T-cell (primary cell): ENCODE data around the gene C16orf89. TPM values are rescaled to one million over a fixed set of nuclear protein-coding genes. Genes with fewer than 3 reads are reported as not detected.
"Not testable (repeated sequence)": the region's sequence is repeated elsewhere in the genome, so short reads cannot be mapped to it uniquely, and the experiment has no call there.

Source experiments
- ATAC-seq, 4 experiments: fragments of 200-7000 bp in 3 of 4; fragments of 150-1000 bp in 1 of 4; cut with Tn5 transposase; replicated peaks in 1 of 4; 1 replicate in 3 of 4; 2 replicates in 1 of 4; pipeline ENCODE4 v1.10.0; 2021; ENCODE audit warnings: moderate library complexity in 3 of 4, mild to moderate bottlenecking in 2 of 4, moderate number of reproducible peaks in 1 of 4
- CTCF ChIA-PET, 2 donors: fragments of 300-600 bp; sonication (Branson Sonifier 250); formaldehyde crosslinking; loops; one replicate each; lab custom pipeline; 2022; ENCODE audit warnings: antibody characterized with exemption in 2 of 2; lab: Charles Lee
- POLR2A ChIA-PET, 2 donors: fragments of 300-600 bp; sonication (Branson Sonifier 250); formaldehyde crosslinking; loops; one replicate each; lab custom pipeline; 2022; ENCODE audit warnings: antibody characterized with exemption in 2 of 2; lab: Charles Lee
- DNase-seq, 35 experiments: peaks; one replicate each; pipeline versions ENCODE4 v3.0.0 to v3.0.0-alpha.2; 2013 to 2023
- H3K27ac ChIP-seq: one replicate; pipeline ENCODE4 v1.5.1; 2013; ENCODE audit warnings: low read length
- H3K27me3 ChIP-seq, 2 experiments: replicated peaks in 1 of 2; 1 replicate in 1 of 2; 2 replicates in 1 of 2; pipeline versions ENCODE4 v1.6.1 to v1.7.0; 2013; ENCODE audit warnings: low read length in 1 of 2, mixed read lengths in 1 of 2; ENCODE audit not compliant: control insufficient read depth in 2 of 2, insufficient read depth in 2 of 2; ENCODE audit errors: extremely low read depth in 1 of 2
- H3K36me3 ChIP-seq, 2 donors: 1 replicate in 1 of 2; 2 replicates in 1 of 2; pipeline versions ENCODE4 v1.6.1 to v1.7.0; 2013; ENCODE audit warnings: low read length in 1 of 2; ENCODE audit not compliant: control insufficient read depth in 2 of 2, insufficient read depth in 1 of 2; ENCODE audit errors: extremely low read depth in 1 of 2
- H3K4me1 ChIP-seq, 2 experiments: 1 replicate in 1 of 2; 2 replicates in 1 of 2; pipeline versions ENCODE4 v1.6.1 to v1.7.0; 2013; ENCODE audit warnings: low read length in 2 of 2, mixed read lengths in 1 of 2; ENCODE audit not compliant: insufficient read depth in 2 of 2, control insufficient read depth in 1 of 2; ENCODE audit errors: extremely low read depth in 1 of 2
- H3K4me3 ChIP-seq, 2 donors: 1 replicate in 1 of 2; 2 replicates in 1 of 2; pipeline versions ENCODE4 v1.5.1 to v1.7.0; 2013; ENCODE audit warnings: mild to moderate bottlenecking in 2 of 2, low read length in 1 of 2, moderate library complexity in 1 of 2; ENCODE audit not compliant: control insufficient read depth in 1 of 2; ENCODE audit errors: extremely low read depth in 1 of 2
- H3K9me3 ChIP-seq: 2 replicates; pipeline ENCODE4 v1.7.0; 2013
- H3K27ac Mint-ChIP-seq, 2 donors: one replicate each; pipeline ENCODE4 v1.8.0; 2020 to 2021; ENCODE audit warnings: mild to moderate bottlenecking in 2 of 2, mixed read lengths in 2 of 2
- H3K27me3 Mint-ChIP-seq, 2 donors: one replicate each; pipeline ENCODE4 v1.8.0; 2021 to 2022; ENCODE audit warnings: mixed read lengths in 2 of 2
- H3K36me3 Mint-ChIP-seq: one replicate; pipeline ENCODE4 v1.8.0; 2021; ENCODE audit warnings: mixed read lengths
- H3K4me1 Mint-ChIP-seq, 3 donors: one replicate each; pipeline ENCODE4 v1.8.0; 2020 to 2022; ENCODE audit warnings: mixed read lengths in 3 of 3, mild to moderate bottlenecking in 1 of 3
- H3K4me3 Mint-ChIP-seq, 3 donors: one replicate each; pipeline ENCODE4 v1.8.0; 2020 to 2022; ENCODE audit warnings: mild to moderate bottlenecking in 3 of 3, mixed read lengths in 3 of 3, moderate library complexity in 3 of 3
- H3K9me3 Mint-ChIP-seq, 3 donors: one replicate each; pipeline ENCODE4 v1.8.0; 2020 to 2022; ENCODE audit warnings: mixed read lengths in 3 of 3
- WGBS: methylation state at CpG from one replicate; pipeline ENCODE4 v1.1.5; 2013; ENCODE audit warnings: missing lambda C conversion rate; ENCODE audit not compliant: insufficient coverage; 5-methylcytosine and 5-hydroxymethylcytosine counted together
- total RNA-seq, 35 experiments: library from RNA in 6 of 35; stranded (reverse) in 6 of 35; fragments of 120-200 nt in 1 of 35; gene quantifications; one replicate each; pipeline versions ENCODE4 v1.2.1 to v1.2.4 and lab custom pipeline; 2013 to 2026

Gene C16orf89
- total RNA-seq, 5 donors from 2014 or later (not counting 1 experiment from before 2014, with no cell fraction given), result 0.62 to 0.79 TPM; not detected in 3

DNA sequence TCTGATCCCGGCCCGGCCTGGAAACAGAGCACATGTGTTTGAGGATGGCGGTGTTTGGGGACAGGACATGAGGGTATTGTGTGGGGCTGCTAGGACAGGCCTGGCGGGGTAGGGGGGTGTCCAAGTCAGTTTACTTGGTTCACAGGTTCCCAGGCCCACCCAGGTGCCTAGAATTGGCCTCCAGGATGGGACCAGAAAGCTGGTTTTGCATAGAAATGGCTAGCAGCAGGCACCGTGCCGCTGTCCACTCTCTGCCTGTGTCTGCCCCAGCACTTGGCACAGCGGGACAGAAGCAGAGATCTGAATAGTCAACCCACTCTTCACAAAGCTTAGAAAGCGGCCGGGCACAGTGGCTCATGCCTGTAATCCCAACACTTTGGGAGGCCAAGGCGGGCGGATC, 20.0 kb upstream of the C16orf89 start:
- peaks cover 18% of the 10 kb centered on the region for H3K36me3 Mint-ChIP-seq
- H3K36me3 ChIP-seq, result peaks cover 3 to 19% of the 10 kb centered on the region in 2 donors
- H3K9me3 ChIP-seq, H3K4me3 Mint-ChIP-seq, H3K4me1 ChIP-seq, H3K9me3 Mint-ChIP-seq, ATAC-seq, H3K27ac ChIP-seq, H3K27me3 ChIP-seq, H3K4me3 ChIP-seq, DNase-seq, H3K27me3 Mint-ChIP-seq, H3K27ac Mint-ChIP-seq, POLR2A ChIA-PET, H3K4me1 Mint-ChIP-seq: not testable (repeated sequence)
- CTCF ChIA-PET, result interaction anchor here in 1 of 2 donors (1.0 kb wide), 1 partner anchor 29 kb away, joined by 3 read pairs; no protein-coding TSS in a partner anchor
- 95% methylated on average over 7 of the region's 11 CpGs for WGBS

DNA sequence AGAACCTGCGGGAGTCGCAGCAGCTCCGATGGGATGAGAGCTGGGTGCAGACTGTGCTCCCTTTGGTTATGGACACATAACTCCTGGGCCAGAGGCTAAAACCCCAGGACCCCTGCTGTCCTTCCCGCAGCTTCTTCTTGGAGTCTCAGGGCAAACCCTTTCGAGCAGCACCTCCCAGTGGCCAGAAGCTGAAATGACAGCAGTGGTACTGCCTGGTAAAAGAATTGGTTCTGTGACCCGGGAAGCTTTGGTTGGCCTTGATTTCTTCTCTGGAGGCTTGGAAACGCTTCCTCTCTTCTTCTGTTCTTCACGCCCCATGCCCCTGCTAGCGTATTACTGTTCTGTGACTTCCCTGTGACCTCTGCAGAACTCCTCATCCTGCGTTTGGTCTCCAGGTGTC, 19.0 kb upstream of the C16orf89 start:
- DNase-seq, result peak in 30 of 35 experiments; percentile 7 to 69 (median 46)
- not testable (repeated sequence) for H3K4me1 ChIP-seq, H3K4me3 Mint-ChIP-seq, ATAC-seq, H3K4me3 ChIP-seq, H3K9me3 Mint-ChIP-seq, H3K27ac ChIP-seq, H3K9me3 ChIP-seq, H3K27me3 Mint-ChIP-seq, H3K27me3 ChIP-seq, H3K4me1 Mint-ChIP-seq, H3K27ac Mint-ChIP-seq
- peaks cover 18% of the 10 kb centered on the region for H3K36me3 Mint-ChIP-seq
- whole genome bisulfite sequencing, result 90% methylated on average over 4 of the region's 10 CpGs
- ChIA-PET CTCF (interaction anchor here (0.7 to 1.0 kb wide), 2 partner anchors 13 to 29 kb away, joined by 3 read pairs; no protein-coding TSS in a partner anchor), POLR2A (interaction anchor here in 1 of 2 donors (0.6 kb wide), 1 partner anchor 248 kb away, joined by 3 read pairs; no protein-coding TSS in a partner anchor)
- H3K36me3 ChIP-seq, result peaks cover 3 to 20% of the 10 kb centered on the region in 2 donors

DNA sequence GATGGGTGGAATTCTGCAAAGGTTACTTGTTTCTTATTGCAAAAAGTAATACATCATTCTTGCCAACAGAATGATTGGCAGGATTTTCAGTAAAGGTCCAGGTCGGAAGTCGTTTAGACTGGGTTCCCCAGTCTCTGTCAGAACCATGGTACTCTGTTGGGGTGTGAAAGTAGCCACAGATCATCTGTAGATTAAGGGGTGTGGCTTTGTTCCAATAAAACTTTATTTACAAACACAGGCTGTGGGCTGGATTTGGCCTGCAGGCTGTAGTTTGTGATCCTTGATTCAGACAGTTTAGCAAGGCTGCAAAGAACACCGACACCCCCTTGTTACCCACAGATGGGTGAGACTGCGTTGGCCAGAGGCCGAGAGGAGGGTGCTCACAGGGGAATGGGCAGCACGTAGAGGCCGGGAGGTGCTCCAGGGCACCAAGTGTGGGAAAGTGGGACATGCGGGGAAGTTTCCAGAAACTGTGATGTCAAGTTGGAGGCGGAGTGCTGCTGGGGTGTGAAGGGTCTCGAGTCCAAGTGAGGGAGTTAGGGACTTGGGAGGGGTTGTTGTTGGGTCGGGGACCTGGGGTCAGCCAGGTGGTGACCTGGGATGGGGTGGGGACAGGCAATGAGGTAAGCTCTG, 18.5 kb upstream of the C16orf89 start:
- ChIA-PET POLR2A (interaction anchor here in 1 of 2 donors (0.6 kb wide), 1 partner anchor 248 kb away, joined by 3 read pairs; no protein-coding TSS in a partner anchor), CTCF (interaction anchor here (0.6 to 0.7 kb wide), 2 partner anchors 12 to 14 kb away, joined by 3 read pairs; no protein-coding TSS in a partner anchor)
- not testable (repeated sequence) for H3K27me3 Mint-ChIP-seq, DNase-seq, H3K4me3 ChIP-seq, H3K9me3 Mint-ChIP-seq, H3K27ac ChIP-seq, H3K4me1 Mint-ChIP-seq, H3K9me3 ChIP-seq, H3K27ac Mint-ChIP-seq, ATAC-seq, H3K4me1 ChIP-seq, H3K27me3 ChIP-seq, H3K4me3 Mint-ChIP-seq
- 94% methylated on average over 7 of the region's 11 CpGs for WGBS
- peaks cover 21% of the 10 kb centered on the region for H3K36me3 Mint-ChIP-seq
- H3K36me3 ChIP-seq, result peaks cover 3 to 22% of the 10 kb centered on the region in 2 donors

DNA sequence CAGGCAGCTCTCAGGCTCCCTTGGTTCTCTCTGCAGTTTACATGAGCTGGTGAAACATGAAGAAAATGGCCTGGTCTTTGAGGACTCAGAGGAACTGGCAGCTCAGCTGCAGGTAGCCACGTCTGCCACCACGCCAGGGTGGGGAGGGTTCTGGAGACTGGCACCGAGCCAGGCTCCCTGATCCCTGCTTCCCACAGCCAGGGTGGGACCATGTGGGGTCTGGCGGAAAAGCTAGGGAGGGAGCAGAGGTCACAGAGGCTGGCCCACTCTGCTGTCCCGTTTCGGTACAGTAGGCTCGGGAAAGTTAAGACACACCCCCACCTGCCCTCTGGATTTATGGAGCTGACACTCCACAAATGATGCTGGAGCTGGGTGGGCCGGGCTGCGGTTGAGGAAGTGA, 17.9 kb upstream of the C16orf89 start:
- CTCF ChIA-PET, result interaction anchor here in 1 of 2 donors (0.6 kb wide), 1 partner anchor 14 kb away, joined by 3 read pairs; no protein-coding TSS in a partner anchor
- peaks cover 21% of the 10 kb centered on the region for H3K36me3 Mint-ChIP-seq
- H3K4me3 Mint-ChIP-seq, DNase-seq, H3K9me3 ChIP-seq, H3K27ac ChIP-seq, H3K27me3 Mint-ChIP-seq, H3K9me3 Mint-ChIP-seq, ATAC-seq, POLR2A ChIA-PET, H3K4me1 Mint-ChIP-seq, H3K27ac Mint-ChIP-seq, H3K4me1 ChIP-seq, H3K27me3 ChIP-seq, H3K4me3 ChIP-seq: not testable (repeated sequence)
- WGBS, result 86% methylated on average over 4 of the region's 9 CpGs
- H3K36me3 ChIP-seq, result peaks cover 3 to 24% of the 10 kb centered on the region in 2 donors

DNA sequence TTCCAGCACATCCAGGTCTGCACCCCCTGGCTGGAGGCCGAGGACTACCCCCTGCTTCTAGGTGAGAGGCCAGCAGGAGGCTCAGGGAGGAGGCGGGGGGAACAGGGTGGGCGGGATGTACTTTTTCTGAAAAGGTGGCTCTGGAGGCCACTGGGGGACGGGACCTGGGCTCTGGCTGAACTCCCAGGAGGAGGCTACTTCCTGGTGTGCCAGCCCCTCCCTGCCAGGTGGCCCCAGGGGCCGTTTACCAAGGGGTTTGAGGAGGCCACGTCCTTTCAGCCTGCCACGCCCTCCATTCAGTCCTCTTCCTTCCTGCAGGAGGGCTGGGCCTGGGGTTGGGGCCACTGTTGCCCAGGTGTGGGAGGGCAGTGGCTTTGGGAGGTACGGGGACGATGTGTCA, 15.2 kb upstream of the C16orf89 start:
- 90% methylated on average over 3 of the region's 9 CpGs for WGBS
- DNase-seq, H3K4me1 Mint-ChIP-seq, H3K27me3 Mint-ChIP-seq, H3K27me3 ChIP-seq, H3K27ac Mint-ChIP-seq, ATAC-seq, H3K4me3 ChIP-seq, H3K9me3 Mint-ChIP-seq, H3K4me3 Mint-ChIP-seq, H3K27ac ChIP-seq, H3K9me3 ChIP-seq, CTCF ChIA-PET, POLR2A ChIA-PET, H3K4me1 ChIP-seq: not testable (repeated sequence)
- H3K36me3 Mint-ChIP-seq, result peaks cover 23% of the 10 kb centered on the region
- H3K36me3 ChIP-seq, result peaks cover 3 to 39% of the 10 kb centered on the region in 2 donors

DNA sequence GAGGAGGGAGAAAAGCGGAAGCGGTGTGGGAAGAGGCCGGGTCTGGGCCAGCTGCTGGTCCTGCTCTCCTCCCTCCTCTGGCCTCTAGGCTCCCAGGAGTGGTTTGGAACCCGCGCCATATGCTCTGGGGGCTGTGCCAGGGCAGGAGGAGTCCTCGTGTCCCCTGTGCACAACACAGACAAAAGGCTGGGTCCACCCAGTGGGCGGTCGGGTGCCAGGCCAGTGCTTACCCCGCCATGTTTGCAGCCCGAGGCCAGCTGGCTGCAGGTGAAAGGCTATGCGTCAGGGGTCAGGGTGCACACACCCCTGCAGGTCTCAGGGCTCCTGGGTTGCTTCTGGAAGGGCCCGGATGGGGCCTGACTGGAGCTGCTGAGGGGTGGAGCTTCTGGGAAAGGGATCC, 14.7 kb upstream of the C16orf89 start:
- H3K27me3 Mint-ChIP-seq, H3K4me1 ChIP-seq, H3K9me3 ChIP-seq, H3K27ac Mint-ChIP-seq, H3K4me3 ChIP-seq, POLR2A ChIA-PET, H3K27me3 ChIP-seq, H3K4me3 Mint-ChIP-seq, H3K4me1 Mint-ChIP-seq, DNase-seq, H3K27ac ChIP-seq, H3K9me3 Mint-ChIP-seq, CTCF ChIA-PET, ATAC-seq: not testable (repeated sequence)
- peaks cover 4 to 44% of the 10 kb centered on the region in 2 donors for H3K36me3 ChIP-seq
- 98% methylated on average over 10 of the region's 12 CpGs for WGBS
- H3K36me3 Mint-ChIP-seq, result peaks cover 27% of the 10 kb centered on the region
